Mammary epithelial cell (primary cell): ENCODE results near the gene PPP1R9A.

Experiments
- CTCF ChIP-seq, 2 donors: IDR thresholded peaks in 1 of 2; conservative IDR thresholded peaks in 1 of 2; 2 replicates each; pipeline ENCODE4 v1.5.1; 2011 to 2012; ENCODE audit warnings: inconsistent platforms in 2 of 2, low read length in 2 of 2, mild to moderate bottlenecking in 2 of 2, control low read depth in 1 of 2, low read depth in 1 of 2; ENCODE audit not compliant: insufficient read depth in 1 of 2; ENCODE audit errors: extremely low read depth in 1 of 2
- EZH2 ChIP-seq: IDR thresholded peaks from 2 replicates; pipeline ENCODE4 v1.6.1; 2012; ENCODE audit warnings: low read length, inconsistent platforms, borderline replicate concordance

GRCh38 chr7:95026018-95026417 lies 118.6 kb downstream of the PPP1R9A start:
- TF ChIP-seq CTCF (conservative IDR thresholded peaks at IDR 0.05 in 1 of 2, IDR thresholded peaks at IDR 0.05 in 1 of 2; ENCODE audit: extremely low read depth in 1 of 2, insufficient read depth in 1 of 2, low read depth in 1 of 2, low read length in 2 of 2) (no peak), EZH2 (no peak)
